Liver (tissue), 9 donors: ENCODE measurements around the gene TNFRSF6B. TPM values are rescaled to one million over a fixed set of nuclear protein-coding genes. Genes with fewer than 3 reads are reported as not detected.

Experiments used
- DNase-seq: peaks from one replicate; pipeline ENCODE4 v3.0.0-alpha.2; 2017; ENCODE audit warnings: low spot score
- H3K27ac ChIP-seq, 2 donors: one replicate each; pipeline ENCODE4 v1.7.0; 2013; ENCODE audit warnings: inconsistent platforms in 2 of 2, low read length in 2 of 2, control low read depth in 1 of 2, low read depth in 1 of 2, mild to moderate bottlenecking in 1 of 2
- H3K27me3 ChIP-seq, 4 donors: one replicate each; pipeline versions ENCODE4 v1.6.1 to v1.7.0; 2013; ENCODE audit warnings: low read length in 3 of 4, inconsistent platforms in 1 of 4, mild to moderate bottlenecking in 1 of 4, moderate library complexity in 1 of 4; ENCODE audit not compliant: control insufficient read depth in 4 of 4, insufficient read depth in 4 of 4
- H3K36me3 ChIP-seq, 4 donors: one replicate each; pipeline versions ENCODE4 v1.6.1 to v1.7.0; 2013; ENCODE audit warnings: low read length in 3 of 4, mild to moderate bottlenecking in 3 of 4, low read depth in 1 of 4, moderate library complexity in 1 of 4; ENCODE audit not compliant: control insufficient read depth in 4 of 4, insufficient read depth in 3 of 4
- H3K4me1 ChIP-seq, 4 donors: one replicate each; pipeline versions ENCODE4 v1.6.1 to v1.7.0; 2013; ENCODE audit warnings: low read length in 3 of 4, mild to moderate bottlenecking in 3 of 4, moderate library complexity in 1 of 4; ENCODE audit not compliant: control insufficient read depth in 4 of 4, insufficient read depth in 4 of 4
- H3K4me3 ChIP-seq, 3 donors: one replicate each; pipeline versions ENCODE4 v1.6.1 to v1.7.0; 2013; ENCODE audit warnings: low read length in 3 of 3, control low read depth in 1 of 3, low read depth in 1 of 3, mild to moderate bottlenecking in 1 of 3
- H3K9ac ChIP-seq, 2 donors: one replicate each; pipeline ENCODE4 v1.7.0; 2013; ENCODE audit warnings: low read length in 2 of 2, mild to moderate bottlenecking in 2 of 2, moderate library complexity in 2 of 2, control low read depth in 1 of 2, low read depth in 1 of 2
- H3K9me3 ChIP-seq, 4 donors: one replicate each; pipeline versions ENCODE4 v1.6.1 to v1.7.0; 2013; ENCODE audit warnings: low read length in 3 of 4; ENCODE audit not compliant: control insufficient read depth in 4 of 4
- ATF3 ChIP-seq: IDR thresholded peaks from 2 replicates; pipeline ENCODE4 v1.6.1; 2016; ENCODE audit warnings: antibody characterized with exemption
- FOXA1 ChIP-seq: IDR thresholded peaks from 2 replicates; pipeline ENCODE4 v1.6.1; 2016; ENCODE audit warnings: antibody characterized with exemption
- GABPA ChIP-seq, 2 donors: IDR thresholded peaks in 1 of 2; conservative IDR thresholded peaks in 1 of 2; 2 replicates each; pipeline ENCODE4 v1.6.1; 2016; ENCODE audit warnings: antibody characterized with exemption in 2 of 2, mild to moderate bottlenecking in 1 of 2, moderate library complexity in 1 of 2
- MAX ChIP-seq: IDR thresholded peaks from 2 replicates; pipeline ENCODE4 v1.6.1; 2016; ENCODE audit warnings: antibody characterized with exemption
- RXRA ChIP-seq, 2 donors: IDR thresholded peaks; 2 replicates each; pipeline ENCODE4 v1.6.1; 2017 to 2018; ENCODE audit warnings: antibody characterized with exemption in 2 of 2, mild to moderate bottlenecking in 1 of 2
- SP1 ChIP-seq: IDR thresholded peaks from 2 replicates; pipeline ENCODE4 v1.6.1; 2018; ENCODE audit warnings: antibody characterized with exemption, mild to moderate bottlenecking
- TAF1 ChIP-seq: conservative IDR thresholded peaks from 2 replicates; pipeline ENCODE4 v1.6.1; 2016; ENCODE audit warnings: antibody characterized with exemption, mild to moderate bottlenecking
- YY1 ChIP-seq: IDR thresholded peaks from 2 replicates; pipeline ENCODE4 v1.6.1; 2016; ENCODE audit warnings: antibody characterized with exemption, mild to moderate bottlenecking
- WGBS: extraction: QIAGEN DNeasy Blood & Tissue Kit; methylation state at CpG from one replicate; pipeline ENCODE4 v1.1.7; 2013; 5-methylcytosine and 5-hydroxymethylcytosine counted together
- polyA plus RNA-seq, 2 donors: library from polyadenylated mRNA; stranded (reverse) in 1 of 2; unstranded in 1 of 2; fragments of 200-250 nt in 1 of 2; fragments of >200 nt in 1 of 2; fragmentation: Nextera tagmentation in 1 of 2; extraction: Ambion mirVana in 1 of 2; gene quantifications; one replicate each; pipeline versions ENCODE4 v1.2.1 to v1.2.3, GENCODE V29; 2013 to 2015
- total RNA-seq, 2 donors: library from RNA; depleted of rRNA; stranded (reverse); fragments of >200 nt; gene quantifications; one replicate each; pipeline ENCODE4 v1.2.3, GENCODE V29; 2014
- TF ChIP-seq, protein P1 (sequence below): fragments of 150-350 bp; IDR thresholded peaks from 2 replicates; pipeline ENCODE4 v1.5.1; 2017; ENCODE audit warnings: improper control_type of control experiment, low read depth, low read length; ENCODE audit not compliant: missing input control
- TF ChIP-seq, protein P2 (sequence below): IDR thresholded peaks from 2 replicates; pipeline ENCODE4 v1.6.1; 2016; ENCODE audit warnings: antibody characterized with exemption, mild to moderate bottlenecking
- TF ChIP-seq, protein P3 (sequence below): IDR thresholded peaks from 2 replicates; pipeline ENCODE4 v1.6.1; 2016; ENCODE audit warnings: antibody characterized with exemption
- donor health status: healthy.
- donor health status: healthy.
- donor health status: healthy.
- donor health status: healthy.
- donor health status: healthy.

The TNFRSF6B gene
- total and polyA plus RNA-seq, 4 donors, result 0.09 to 0.73 TPM; not detected in 2

DNA sequence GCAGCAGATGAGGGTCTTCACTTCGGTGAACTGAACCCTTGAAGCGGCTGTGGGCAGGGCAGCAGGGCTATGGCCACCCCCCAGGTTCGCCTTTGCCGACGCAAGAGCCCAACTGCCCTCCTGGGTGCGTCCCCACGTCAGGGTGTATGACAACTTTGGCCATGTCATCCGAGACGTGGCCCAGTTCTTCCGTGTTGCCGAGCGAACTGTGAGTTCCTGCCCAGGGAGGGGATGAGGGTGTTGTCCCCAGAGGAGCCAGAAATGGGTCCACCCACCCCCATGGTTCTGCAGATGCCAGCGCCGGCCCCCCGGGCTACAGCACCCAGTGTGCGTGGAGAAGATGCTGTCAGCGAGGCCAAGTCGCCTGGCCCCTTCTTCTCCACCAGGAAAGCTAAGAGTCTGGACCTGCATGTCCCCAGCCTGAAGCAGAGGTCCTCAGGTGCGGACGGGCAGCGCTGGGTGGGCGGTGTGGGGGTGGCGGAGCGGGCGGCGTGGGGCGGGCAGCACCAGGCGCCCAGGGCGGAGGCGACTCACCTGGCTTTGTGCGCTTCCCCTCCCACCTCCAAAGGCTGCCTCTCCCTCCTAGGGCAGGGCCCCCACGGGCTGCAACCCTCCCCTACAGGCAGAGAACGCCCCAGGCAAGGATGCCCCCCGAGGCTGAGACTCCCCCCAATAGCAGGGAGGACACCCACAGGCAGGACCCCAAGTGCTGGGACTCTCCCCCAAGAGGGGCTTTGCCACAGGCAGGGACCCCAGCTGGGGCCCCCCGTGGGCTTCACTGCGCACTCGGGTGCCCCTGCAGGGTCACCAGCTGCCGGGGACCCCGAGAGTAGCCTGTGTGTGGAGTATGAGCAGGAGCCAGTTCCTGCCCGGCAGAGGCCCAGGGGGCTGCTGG, 6.2 kb upstream of the TNFRSF6B start:
- 89% methylated on average over 40 of the region's 40 CpGs for WGBS
- TF ChIP-seq, protein P1, sequence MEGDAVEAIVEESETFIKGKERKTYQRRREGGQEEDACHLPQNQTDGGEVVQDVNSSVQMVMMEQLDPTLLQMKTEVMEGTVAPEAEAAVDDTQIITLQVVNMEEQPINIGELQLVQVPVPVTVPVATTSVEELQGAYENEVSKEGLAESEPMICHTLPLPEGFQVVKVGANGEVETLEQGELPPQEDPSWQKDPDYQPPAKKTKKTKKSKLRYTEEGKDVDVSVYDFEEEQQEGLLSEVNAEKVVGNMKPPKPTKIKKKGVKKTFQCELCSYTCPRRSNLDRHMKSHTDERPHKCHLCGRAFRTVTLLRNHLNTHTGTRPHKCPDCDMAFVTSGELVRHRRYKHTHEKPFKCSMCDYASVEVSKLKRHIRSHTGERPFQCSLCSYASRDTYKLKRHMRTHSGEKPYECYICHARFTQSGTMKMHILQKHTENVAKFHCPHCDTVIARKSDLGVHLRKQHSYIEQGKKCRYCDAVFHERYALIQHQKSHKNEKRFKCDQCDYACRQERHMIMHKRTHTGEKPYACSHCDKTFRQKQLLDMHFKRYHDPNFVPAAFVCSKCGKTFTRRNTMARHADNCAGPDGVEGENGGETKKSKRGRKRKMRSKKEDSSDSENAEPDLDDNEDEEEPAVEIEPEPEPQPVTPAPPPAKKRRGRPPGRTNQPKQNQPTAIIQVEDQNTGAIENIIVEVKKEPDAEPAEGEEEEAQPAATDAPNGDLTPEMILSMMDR, result no peak
- TF ChIP-seq ATF3 (no peak), FOXA1 (no peak)
- no peak for DNase-seq

DNA sequence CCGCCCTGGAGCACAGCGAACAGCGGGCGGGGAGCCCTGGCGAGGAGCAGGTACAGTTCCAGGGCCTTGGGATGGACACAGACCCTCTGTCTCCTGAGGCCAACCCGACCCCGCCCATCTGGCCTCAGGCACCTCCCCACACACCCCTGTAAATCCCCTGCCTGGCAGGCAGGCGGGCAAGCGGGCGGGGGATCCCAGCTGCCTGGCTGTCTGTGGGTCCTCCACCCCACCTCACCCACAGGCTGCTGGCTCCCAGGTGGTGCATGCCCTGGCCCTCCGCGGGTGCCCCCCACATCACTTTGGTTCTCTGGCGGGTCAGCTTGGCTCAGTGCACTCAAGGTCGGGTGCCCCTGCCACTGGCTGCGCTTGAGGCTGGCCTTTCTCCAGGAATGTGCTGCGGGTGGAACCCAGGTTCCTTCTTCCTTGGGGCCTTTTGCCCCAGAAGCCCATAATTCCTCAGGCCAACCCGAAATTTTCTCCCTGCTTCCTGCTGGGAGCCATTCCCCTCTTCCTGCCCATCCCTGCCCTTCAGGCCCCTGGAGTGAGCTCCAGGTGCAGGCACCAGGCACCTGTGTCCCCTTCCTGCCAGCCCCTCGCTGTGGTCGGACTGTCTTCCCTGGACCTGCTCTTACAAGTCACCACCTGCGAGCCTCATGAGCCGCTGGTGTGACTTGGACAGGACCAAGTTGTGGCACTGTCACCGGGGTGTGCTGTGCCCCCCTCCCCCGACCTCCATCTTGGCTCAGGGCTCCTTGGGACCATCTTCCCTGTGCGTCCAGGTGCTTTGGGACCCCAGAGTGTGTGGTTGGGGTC, 5.3 kb upstream of the TNFRSF6B start:
- H3K27ac ChIP-seq, result no peak overlapping the region
- DNase-seq, result no peak
- 83% methylated on average over 24 of the region's 24 CpGs for WGBS

More for the DNA sequence above, 6.2 kb upstream of the TNFRSF6B start:
- Histone ChIP-seq H3K9ac (no peak overlapping the region), H3K27me3 (no peaks in the 10 kb centered on the region), H3K4me1 (peaks cover 0 to 5% (median 2%) of the 10 kb centered on the region in 4 donors), H3K27ac (no peak overlapping the region), H3K36me3 (peaks cover 0 to 3% (median 0%) of the 10 kb centered on the region in 4 donors), H3K9me3 (no peaks in the 10 kb centered on the region), H3K4me3 (no peak overlapping the region)

DNA sequence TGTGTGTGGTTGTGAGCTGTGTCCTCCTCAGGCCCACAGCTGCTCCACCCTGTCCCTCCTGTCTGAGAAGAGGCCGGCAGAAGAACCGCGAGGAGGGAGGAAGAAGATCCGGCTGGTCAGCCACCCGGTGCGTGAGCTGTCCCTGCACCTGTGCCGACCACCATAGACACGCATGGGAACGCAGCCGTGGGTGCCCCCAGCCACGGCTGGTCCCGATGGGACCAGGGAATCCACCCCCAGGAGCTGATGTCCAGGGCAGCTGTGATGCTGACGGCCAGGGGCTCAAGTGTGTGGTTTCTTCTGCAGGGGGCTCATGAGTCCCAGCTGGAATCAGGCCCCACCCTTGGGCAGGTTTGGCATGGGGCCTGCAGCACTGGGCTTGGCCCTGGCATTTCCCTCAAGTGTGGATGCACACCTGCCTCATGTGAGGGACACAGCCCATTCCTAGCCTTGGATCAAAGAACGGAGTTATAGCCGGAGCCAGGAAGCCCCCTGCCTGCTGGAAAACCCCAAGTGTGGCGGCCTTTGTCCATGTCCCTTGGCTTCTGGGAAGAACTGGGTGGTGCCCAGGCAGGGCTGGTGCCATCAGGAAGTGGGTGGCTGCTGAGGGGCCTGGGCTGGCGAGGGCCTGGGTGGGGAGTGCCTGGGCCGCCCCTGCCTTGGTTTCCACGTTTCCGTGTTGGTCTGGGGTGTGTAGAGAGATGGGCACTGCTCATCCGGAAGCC, 4.6 kb upstream of the TNFRSF6B start:
- WGBS, result 88% methylated on average over 21 of the region's 21 CpGs
- H3K27me3 ChIP-seq, result no peaks in the 10 kb centered on the region
- no peak overlapping the region for H3K27ac ChIP-seq
- no peak overlapping the region for H3K9ac ChIP-seq
- H3K4me1 ChIP-seq, result peaks cover 3 to 18% (median 6%) of the 10 kb centered on the region in 4 donors
- DNase-seq, result no peak
- H3K36me3 ChIP-seq, result peaks cover 0 to 3% (median 0%) of the 10 kb centered on the region in 4 donors
- H3K9me3 ChIP-seq, result no peaks in the 10 kb centered on the region
- no peak overlapping the region for H3K4me3 ChIP-seq
- TF ChIP-seq RXRA (IDR thresholded peaks at IDR 0.05), result no peak
- TF ChIP-seq ATF3, result no peak
- TF ChIP-seq, protein P1, result no peak
- TF ChIP-seq YY1, result no peak
- TF ChIP-seq TAF1, result no peak
- TF ChIP-seq, protein P2, sequence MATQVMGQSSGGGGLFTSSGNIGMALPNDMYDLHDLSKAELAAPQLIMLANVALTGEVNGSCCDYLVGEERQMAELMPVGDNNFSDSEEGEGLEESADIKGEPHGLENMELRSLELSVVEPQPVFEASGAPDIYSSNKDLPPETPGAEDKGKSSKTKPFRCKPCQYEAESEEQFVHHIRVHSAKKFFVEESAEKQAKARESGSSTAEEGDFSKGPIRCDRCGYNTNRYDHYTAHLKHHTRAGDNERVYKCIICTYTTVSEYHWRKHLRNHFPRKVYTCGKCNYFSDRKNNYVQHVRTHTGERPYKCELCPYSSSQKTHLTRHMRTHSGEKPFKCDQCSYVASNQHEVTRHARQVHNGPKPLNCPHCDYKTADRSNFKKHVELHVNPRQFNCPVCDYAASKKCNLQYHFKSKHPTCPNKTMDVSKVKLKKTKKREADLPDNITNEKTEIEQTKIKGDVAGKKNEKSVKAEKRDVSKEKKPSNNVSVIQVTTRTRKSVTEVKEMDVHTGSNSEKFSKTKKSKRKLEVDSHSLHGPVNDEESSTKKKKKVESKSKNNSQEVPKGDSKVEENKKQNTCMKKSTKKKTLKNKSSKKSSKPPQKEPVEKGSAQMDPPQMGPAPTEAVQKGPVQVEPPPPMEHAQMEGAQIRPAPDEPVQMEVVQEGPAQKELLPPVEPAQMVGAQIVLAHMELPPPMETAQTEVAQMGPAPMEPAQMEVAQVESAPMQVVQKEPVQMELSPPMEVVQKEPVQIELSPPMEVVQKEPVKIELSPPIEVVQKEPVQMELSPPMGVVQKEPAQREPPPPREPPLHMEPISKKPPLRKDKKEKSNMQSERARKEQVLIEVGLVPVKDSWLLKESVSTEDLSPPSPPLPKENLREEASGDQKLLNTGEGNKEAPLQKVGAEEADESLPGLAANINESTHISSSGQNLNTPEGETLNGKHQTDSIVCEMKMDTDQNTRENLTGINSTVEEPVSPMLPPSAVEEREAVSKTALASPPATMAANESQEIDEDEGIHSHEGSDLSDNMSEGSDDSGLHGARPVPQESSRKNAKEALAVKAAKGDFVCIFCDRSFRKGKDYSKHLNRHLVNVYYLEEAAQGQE, result no peak
- TF ChIP-seq, protein P3, sequence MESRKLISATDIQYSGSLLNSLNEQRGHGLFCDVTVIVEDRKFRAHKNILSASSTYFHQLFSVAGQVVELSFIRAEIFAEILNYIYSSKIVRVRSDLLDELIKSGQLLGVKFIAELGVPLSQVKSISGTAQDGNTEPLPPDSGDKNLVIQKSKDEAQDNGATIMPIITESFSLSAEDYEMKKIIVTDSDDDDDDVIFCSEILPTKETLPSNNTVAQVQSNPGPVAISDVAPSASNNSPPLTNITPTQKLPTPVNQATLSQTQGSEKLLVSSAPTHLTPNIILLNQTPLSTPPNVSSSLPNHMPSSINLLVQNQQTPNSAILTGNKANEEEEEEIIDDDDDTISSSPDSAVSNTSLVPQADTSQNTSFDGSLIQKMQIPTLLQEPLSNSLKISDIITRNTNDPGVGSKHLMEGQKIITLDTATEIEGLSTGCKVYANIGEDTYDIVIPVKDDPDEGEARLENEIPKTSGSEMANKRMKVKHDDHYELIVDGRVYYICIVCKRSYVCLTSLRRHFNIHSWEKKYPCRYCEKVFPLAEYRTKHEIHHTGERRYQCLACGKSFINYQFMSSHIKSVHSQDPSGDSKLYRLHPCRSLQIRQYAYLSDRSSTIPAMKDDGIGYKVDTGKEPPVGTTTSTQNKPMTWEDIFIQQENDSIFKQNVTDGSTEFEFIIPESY, result no peak
- TF ChIP-seq SP1, result no peak

More for the DNA sequence above, 5.3 kb upstream of the TNFRSF6B start:
- H3K4me3 ChIP-seq, result no peak overlapping the region
- no peak for TF ChIP-seq GABPA (IDR thresholded peaks at IDR 0.05 in 1 of 2, conservative IDR thresholded peaks at IDR 0.05 in 1 of 2)
- TF ChIP-seq MAX, result no peak
- peaks cover 0 to 12% (median 1%) of the 10 kb centered on the region in 4 donors for H3K4me1 ChIP-seq
- no peak overlapping the region for H3K9ac ChIP-seq
- no peaks in the 10 kb centered on the region for H3K27me3 ChIP-seq
- no peaks in the 10 kb centered on the region for H3K9me3 ChIP-seq
- H3K36me3 ChIP-seq, result peaks cover 0 to 3% (median 0%) of the 10 kb centered on the region in 4 donors
